AG08395 (cell line): ENCODE data around the gene LGR5.
"Not testable (repeated sequence)": the region's sequence is repeated elsewhere in the genome, so short reads cannot be mapped to it uniquely, and the experiment has no call there.

Experiments used
- DNase-seq: peaks from one replicate; pipeline ENCODE4 v3.0.0; 2012; ENCODE audit warnings: mixed read lengths, low spot score

LGR5 gene

DNA sequence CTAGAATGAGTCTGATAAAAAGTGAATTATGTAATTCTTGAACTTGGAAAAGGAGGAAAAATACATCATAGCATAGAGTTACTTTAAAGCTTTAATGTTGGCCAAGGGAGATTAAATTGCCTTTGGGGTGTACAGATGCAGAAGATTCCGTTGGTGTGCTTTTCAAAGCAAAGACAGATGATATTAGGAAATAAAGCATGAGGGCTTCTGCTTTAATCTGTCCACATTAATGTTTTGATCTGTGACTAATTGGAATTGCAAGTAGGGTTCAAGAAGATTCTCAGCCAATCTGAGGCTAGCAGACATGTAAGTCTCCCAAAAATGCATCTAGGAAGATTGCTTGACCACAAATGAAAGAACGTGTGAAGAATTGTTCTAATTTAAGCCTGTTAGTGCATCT, 35.2 kb downstream of the LGR5 start:
- no peak for DNase-seq

DNA sequence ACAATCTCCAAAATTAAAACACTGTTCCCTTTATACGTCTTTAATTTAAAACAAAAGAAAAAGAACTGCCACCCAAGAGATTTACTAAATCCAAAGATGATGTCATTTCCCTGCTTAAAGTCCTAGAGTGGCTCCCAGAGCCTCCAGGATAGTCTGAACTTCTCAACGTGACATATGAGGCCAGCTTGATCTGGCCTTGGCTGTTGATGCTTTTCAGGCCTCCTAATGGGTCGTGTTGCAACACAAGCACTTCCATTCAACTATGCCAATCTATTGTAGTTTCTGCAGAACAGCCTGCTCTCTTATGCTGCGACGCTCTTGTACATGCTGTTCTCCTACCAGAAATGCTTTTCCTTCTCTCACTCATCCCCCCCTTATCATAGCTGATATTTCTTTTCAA, 35.7 kb downstream of the LGR5 start:
- peak; percentile 45 for DNase-seq

DNA sequence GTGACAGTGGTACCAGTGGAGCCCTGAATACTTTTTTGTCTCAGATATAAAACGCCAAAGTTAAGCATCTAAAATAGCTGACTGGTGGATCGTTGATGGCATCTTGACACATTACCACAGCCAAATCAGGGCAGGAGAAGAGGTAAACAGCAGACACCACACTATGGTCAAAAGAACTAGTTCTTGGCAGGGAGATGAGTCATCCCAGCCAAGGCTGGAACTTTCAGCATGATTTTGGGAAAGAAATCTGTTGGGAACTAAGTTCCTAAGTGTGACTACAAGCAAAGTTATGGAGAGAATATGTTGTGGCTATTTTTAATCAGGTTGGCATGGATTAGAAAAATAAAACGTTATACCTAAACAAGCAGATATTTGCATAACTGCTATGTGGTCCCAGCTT, 36.9 kb downstream of the LGR5 start:
- DNase-seq = peak; percentile 72

GRCh38 chr12:71477609-71478008, 38.0 kb downstream of the LGR5 start:
- DNase-seq = no peak

- DNase-seq = no peak
Observed at GRCh38 chr12:71478270-71478669, 38.7 kb downstream of the LGR5 start.

GRCh38 chr12:71484272-71484905, 44.8 kb downstream of the LGR5 start:
- no peak for DNase-seq

DNA sequence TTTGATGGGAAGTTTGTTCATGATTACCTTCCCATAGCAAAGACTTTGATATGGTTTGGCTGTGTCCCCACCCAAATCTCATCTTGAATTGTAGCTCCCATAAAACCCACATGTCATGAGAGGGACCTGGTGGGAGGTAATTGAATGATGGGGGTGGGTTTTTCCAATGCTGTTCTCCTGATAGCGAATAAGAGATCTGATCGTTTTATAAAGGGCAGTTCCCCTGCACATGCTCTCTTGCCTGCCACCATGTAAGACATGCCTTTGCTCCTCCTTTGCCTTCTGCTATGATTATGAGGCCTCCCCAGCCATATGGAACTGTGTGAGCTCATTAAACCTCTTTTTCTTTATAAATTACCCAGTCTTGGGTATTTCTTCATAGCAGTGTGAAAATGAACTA, 51.2 kb downstream of the LGR5 start:
- DNase-seq = not testable (repeated sequence)

GRCh38 chr12:71492604-71493003, 53.0 kb downstream of the LGR5 start:
- no peak for DNase-seq

DNA sequence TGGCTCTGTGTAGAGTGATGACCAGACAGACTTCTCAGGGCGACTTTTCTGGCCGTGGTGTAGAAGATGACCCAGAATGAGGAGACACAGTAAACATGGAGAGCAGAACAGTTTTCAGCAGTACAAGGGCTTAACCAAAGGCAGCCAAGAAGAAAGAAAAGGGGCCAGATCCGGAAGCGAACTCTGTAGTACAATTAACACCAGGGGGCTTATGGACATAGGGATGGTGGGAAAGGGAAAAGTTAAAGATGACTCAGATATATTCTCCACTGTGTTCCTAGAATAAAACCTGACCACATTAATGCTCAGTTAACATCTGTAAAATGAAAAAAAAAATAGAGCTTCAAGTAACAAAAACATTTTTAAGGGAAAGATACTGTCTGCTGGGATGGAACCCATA, 60.2 kb downstream of the LGR5 start:
- DNase-seq = no peak

DNA sequence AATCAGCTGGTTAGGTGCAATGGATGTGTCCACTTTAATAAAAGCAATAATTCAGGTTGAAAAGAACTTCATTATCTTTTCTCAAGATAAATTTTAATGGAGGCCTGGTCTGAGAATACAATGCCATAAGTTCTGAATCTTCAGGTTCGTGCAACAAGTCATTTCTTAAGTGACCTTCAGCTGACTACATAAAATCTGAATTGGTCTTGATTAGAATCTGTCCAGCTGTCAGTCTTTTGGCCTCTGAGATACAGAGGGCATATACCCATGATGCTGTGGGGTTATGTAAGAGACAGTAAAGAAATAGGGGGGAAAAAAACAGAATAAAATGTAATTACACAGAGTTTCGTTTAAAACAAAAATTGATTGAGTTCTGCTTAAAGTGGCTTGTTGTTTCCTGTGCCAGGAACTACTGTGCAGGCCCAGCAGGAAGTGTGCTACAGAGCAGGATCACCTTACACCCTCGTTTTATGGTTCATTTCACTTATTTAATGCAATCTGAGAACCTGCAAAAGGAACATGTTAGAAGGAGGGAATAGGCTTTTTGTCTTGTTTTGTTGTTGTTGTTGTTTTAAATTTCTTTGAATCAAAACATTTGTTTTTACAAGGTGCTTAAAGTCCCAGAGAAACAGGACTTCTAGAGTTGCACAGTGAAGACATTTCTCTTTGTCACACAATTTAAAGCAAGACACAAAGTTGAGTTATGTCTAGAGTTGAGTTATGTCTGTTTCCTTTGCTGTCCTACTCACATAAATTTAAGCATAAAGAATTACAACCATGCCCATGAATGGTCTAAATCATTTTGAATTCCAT, 64.2 kb downstream of the LGR5 start:
- DNase-seq = no peak

- no peak for DNase-seq
Observed at GRCh38 chr12:71504476-71504875, 64.9 kb downstream of the LGR5 start.

- DNase-seq = no peak
Observed at GRCh38 chr12:71509705-71510104, 70.1 kb downstream of the LGR5 start.

- no peak for DNase-seq
Observed at GRCh38 chr12:71517145-71517846, 77.7 kb downstream of the LGR5 start.

- DNase-seq = no peak
Observed at GRCh38 chr12:71521125-71521524, 81.5 kb downstream of the LGR5 start.

DNA sequence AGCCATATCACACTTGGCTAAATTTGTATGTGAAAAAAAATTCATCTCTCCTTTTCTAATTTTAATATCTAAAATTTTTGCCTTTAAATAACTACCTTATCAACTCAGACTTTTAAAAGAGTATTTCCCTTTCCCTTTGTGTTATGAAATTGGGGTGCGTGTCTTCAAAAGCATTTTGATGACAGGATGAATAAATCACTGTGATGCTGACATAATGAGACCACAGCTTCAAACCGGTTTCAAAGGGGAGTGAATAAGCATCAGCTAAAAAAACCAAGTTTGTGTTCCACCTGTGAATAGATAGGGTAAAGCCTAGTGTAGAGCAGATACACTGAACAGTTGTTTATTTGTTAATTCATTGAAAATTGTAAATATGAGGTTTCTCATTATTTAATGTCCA, 85.0 kb downstream of the LGR5 start:
- no peak for DNase-seq

DNA sequence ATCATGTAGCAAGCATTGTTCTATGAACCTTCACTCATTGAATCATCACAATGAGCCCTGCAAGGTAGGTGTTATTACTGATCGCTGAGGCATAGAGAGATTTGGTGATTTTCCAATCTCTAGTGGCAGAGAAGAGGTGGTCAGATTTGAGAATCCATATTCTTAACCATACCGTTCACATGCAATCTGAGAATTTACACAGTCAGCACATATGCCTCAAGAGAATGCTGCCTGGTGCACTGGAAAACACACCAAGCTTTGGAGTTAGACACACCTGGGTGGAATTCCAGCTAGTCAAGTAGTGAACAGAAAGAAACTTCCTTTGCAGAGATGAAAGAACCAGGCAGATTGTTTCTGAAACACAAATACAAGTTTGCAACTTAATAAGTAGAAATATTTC, 94.1 kb downstream of the LGR5 start:
- DNase-seq = no peak

DNA sequence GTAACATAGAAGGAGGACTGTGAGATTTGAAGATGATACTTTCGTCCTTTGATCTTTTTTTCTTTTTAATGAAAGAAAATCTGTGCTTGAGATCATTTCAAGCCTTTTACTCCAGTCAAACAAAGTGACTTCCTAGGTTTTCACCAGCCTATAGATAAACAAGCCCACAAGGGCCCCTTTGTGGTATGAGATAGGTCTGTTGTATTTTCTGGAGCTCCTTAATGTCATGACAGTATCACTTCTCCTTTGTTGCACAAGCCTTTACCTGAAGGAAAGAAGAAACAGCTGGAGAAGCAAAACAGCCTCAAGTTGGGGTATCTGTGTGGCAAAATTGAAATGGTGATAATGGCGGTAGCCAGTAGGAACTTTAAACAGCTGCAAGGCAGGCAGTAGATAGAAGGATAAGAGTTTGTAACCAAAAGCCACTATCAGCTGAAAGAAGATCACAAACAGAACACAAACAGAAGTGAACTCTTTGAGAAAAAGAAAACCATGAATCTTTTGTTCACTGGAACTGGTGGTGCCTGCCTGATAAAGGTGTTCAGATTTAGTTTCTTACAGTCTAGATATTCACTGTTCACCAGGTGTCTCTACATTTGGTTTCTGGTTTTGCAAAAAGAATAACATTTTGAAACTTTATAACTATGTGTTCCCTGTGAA, 96.8 kb downstream of the LGR5 start:
- DNase-seq = no peak

- no peak for DNase-seq
Observed at GRCh38 chr12:71536939-71537622, 97.5 kb downstream of the LGR5 start.

- DNase-seq = no peak
Observed at GRCh38 chr12:71538807-71539206, 99.2 kb downstream of the LGR5 start.

DNA sequence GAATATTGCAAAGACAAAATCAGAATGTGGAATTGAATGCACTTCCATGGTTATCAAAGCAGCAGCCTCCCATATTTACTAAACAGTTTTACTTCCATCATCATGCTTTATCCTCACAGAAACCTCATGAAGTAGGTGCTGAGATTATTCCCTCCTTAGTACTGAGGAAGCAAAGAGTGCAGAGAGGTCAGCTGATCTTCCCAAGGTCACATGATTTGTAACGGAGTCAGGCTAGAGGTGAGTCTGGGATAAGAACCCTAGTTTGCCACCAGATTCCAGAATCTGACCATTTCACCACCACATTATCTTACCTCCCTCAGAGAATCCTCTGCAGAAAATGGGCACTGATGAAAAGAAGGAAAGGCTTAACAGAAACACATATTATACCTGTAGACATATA, 102.0 kb downstream of the LGR5 start:
- DNase-seq = no peak

GRCh38 chr12:71546322-71546861, 106.8 kb downstream of the LGR5 start:
- DNase-seq = no peak

DNA sequence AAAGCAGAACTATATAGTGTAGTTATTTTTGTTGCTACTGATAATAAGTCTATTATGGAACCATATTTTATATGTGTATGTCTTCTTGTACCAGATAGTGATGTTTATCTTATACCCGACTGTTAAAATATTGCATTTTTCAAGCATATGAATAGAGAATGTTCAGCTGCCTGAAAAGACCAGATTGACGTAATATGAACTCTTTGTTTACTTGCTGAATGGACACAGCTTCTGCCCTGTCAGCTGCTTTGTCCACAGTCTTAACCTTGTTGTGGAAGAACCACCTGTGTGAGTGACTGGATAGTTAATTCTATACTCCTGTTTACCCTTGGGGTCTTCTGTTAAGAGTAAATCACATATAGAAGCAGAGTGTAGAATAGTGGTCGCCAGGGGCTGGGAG, 109.3 kb downstream of the LGR5 start:
- DNase-seq = no peak
